Trophoblast cell (in vitro differentiated cells and primary cell): ENCODE measurements around the gene UBR3.
A peak's percentile ranks its signal among the peaks of the same experiment; 100 is the strongest.

Experiments
- DNase-seq, 2 donors: peaks; one replicate each; pipeline ENCODE4 v3.0.0-alpha.2; 2016
- H2AFZ ChIP-seq: 2 replicates; pipeline ENCODE4 v1.6.1; 2013; ENCODE audit warnings: low read length, moderate library complexity, mild to moderate bottlenecking; ENCODE audit not compliant: insufficient read depth, poor library complexity
- H2AK5ac ChIP-seq: 2 replicates; pipeline ENCODE4 v1.6.1; 2013; ENCODE audit warnings: mild to moderate bottlenecking, low read length
- H2BK120ac ChIP-seq: 2 replicates; pipeline ENCODE4 v1.6.1; 2013; ENCODE audit warnings: low read length, mild to moderate bottlenecking, moderate library complexity; ENCODE audit not compliant: insufficient read depth, poor library complexity
- H2BK12ac ChIP-seq: 2 replicates; pipeline ENCODE4 v1.6.1; 2013; ENCODE audit warnings: mild to moderate bottlenecking, low read length, moderate library complexity
- H2BK5ac ChIP-seq: 2 replicates; pipeline ENCODE4 v1.6.1; 2013; ENCODE audit warnings: low read length, low read depth, moderate library complexity, mild to moderate bottlenecking; ENCODE audit not compliant: poor library complexity
- H3K14ac ChIP-seq: 2 replicates; pipeline ENCODE4 v1.6.1; 2013; ENCODE audit warnings: mild to moderate bottlenecking, low read length
- H3K18ac ChIP-seq: 2 replicates; pipeline ENCODE4 v1.6.1; 2013; ENCODE audit warnings: mild to moderate bottlenecking, low read length
- H3K23ac ChIP-seq: 2 replicates; pipeline ENCODE4 v1.6.1; 2013; ENCODE audit warnings: low read length
- H3K27ac ChIP-seq: 2 replicates; pipeline ENCODE4 v1.5.1; 2013; ENCODE audit warnings: low read depth, mild to moderate bottlenecking, inconsistent platforms, low read length, moderate library complexity
- H3K27me3 ChIP-seq: 2 replicates; pipeline ENCODE4 v1.6.1; 2013; ENCODE audit warnings: inconsistent platforms, mild to moderate bottlenecking, low read length, moderate library complexity; ENCODE audit not compliant: insufficient read depth
- H3K36me3 ChIP-seq, 2 experiments: 1 replicate in 1 of 2; 2 replicates in 1 of 2; pipeline ENCODE4 v1.6.1; 2013; ENCODE audit warnings: low read length in 2 of 2, mild to moderate bottlenecking in 2 of 2, moderate library complexity in 1 of 2; ENCODE audit not compliant: insufficient read depth in 2 of 2, control insufficient read depth in 1 of 2
- H3K4ac ChIP-seq: 2 replicates; pipeline ENCODE4 v1.6.1; 2013; ENCODE audit warnings: low read depth, mild to moderate bottlenecking, low read length, moderate library complexity
- H3K4me1 ChIP-seq, 2 experiments: 1 replicate in 1 of 2; 2 replicates in 1 of 2; pipeline ENCODE4 v1.6.1; 2013; ENCODE audit warnings: low read length in 2 of 2, mild to moderate bottlenecking in 2 of 2, moderate library complexity in 1 of 2; ENCODE audit not compliant: insufficient read depth in 2 of 2, control insufficient read depth in 1 of 2
- H3K4me2 ChIP-seq: 2 replicates; pipeline ENCODE4 v1.6.1; 2013; ENCODE audit warnings: inconsistent platforms, mild to moderate bottlenecking, low read length, moderate library complexity
- H3K4me3 ChIP-seq: 2 replicates; pipeline ENCODE4 v1.5.1; 2013; ENCODE audit warnings: mild to moderate bottlenecking, low read depth, low read length, inconsistent platforms
- H3K79me1 ChIP-seq: one replicate; pipeline ENCODE4 v1.6.1; 2013; ENCODE audit warnings: low read length
- H3K79me2 ChIP-seq: 2 replicates; pipeline ENCODE4 v1.6.1; 2013; ENCODE audit warnings: low read length, mild to moderate bottlenecking; ENCODE audit not compliant: control insufficient read depth, insufficient read depth, poor library complexity
- H3K9ac ChIP-seq: 2 replicates; pipeline ENCODE4 v1.6.1; 2013; ENCODE audit warnings: mild to moderate bottlenecking, low read length
- H3K9me3 ChIP-seq: 2 replicates; pipeline ENCODE4 v1.6.1; 2013; ENCODE audit warnings: low read depth, mild to moderate bottlenecking, control low read depth, inconsistent platforms, low read length; ENCODE audit not compliant: insufficient read depth
- H4K12ac ChIP-seq: 2 replicates; pipeline ENCODE4 v1.6.1; 2013; ENCODE audit warnings: low read depth, mild to moderate bottlenecking, low read length, moderate library complexity
- H4K8ac ChIP-seq: 2 replicates; pipeline ENCODE4 v1.6.1; 2013; ENCODE audit warnings: low read depth, mild to moderate bottlenecking, low read length, moderate library complexity
- H4K91ac ChIP-seq: one replicate; pipeline ENCODE4 v1.6.1; 2013; ENCODE audit warnings: low read depth, mild to moderate bottlenecking, low read length, moderate library complexity
- WGBS: extraction: QIAGEN DNeasy Blood & Tissue Kit; methylation state at CpG from one replicate; pipeline ENCODE4 v1.1.7; 2013; ENCODE audit warnings: missing lambda C conversion rate; ENCODE audit not compliant: insufficient read length, insufficient coverage; ENCODE audit errors: extremely low coverage; 5-methylcytosine and 5-hydroxymethylcytosine counted together

Gene UBR3

DNA sequence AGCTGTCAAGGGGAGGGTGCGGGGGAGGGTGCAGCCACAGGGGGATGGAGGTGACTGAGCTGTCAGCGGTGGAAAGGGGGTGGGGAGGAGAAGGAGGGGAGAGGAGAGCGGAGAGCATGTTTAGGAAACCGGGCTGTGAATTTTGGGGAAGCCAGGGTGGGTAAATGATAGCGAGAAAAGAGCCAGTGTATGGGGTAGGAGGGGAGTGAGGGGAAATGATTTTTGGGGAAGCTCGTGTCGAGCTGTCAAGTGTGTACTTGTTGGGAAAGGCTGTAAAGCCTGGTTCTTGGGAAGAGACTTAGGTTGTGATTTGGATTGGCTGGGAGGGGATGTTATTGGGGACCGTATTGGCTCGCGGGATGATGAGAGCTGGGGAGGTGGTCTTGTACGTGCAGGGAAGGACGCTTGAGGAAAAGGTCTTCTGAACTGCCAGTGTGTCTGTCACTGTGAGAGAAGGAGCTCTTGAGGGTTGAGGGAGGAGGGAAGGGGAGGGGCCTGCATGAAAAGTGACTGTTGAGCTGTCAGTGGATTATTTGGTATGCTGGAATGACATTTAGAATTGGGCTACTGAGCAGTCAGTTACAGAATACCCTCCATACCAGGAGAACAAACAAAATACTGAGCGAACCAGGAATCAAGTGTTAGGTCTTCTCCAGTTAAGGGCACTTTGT is 1.0 kb downstream of the UBR3 start:
- peak overlapping the region; percentile 71 for H3K18ac ChIP-seq
- no peak overlapping the region for H2BK12ac ChIP-seq
- H3K36me3 ChIP-seq: no peaks in the 10 kb centered on the region
- DNase-seq: peak; percentile 55 to 69
- WGBS: no CpG with 5 or more reads among the region's 13 CpGs
- no peak overlapping the region for H4K8ac ChIP-seq
- H3K4me2 ChIP-seq: peak overlapping the region; percentile 96
- H3K9ac ChIP-seq: peak overlapping the region; percentile 88
- no peak overlapping the region for H3K23ac ChIP-seq
- H3K14ac ChIP-seq: no peak overlapping the region
- H3K27me3 ChIP-seq: no peaks in the 10 kb centered on the region
- no peak overlapping the region for H4K91ac ChIP-seq
- H2BK120ac ChIP-seq: no peak overlapping the region
- H2AFZ ChIP-seq: no peak overlapping the region
- H3K4me3 ChIP-seq: peak overlapping the region; percentile 96
- no peak overlapping the region for H2BK5ac ChIP-seq
- peaks cover 8% of the 10 kb centered on the region for H3K79me2 ChIP-seq
- no peak overlapping the region for H2AK5ac ChIP-seq
- H3K9me3 ChIP-seq: no peaks in the 10 kb centered on the region
- no peak overlapping the region for H4K12ac ChIP-seq
- H3K79me1 ChIP-seq: peaks cover 10% of the 10 kb centered on the region
- H3K4ac ChIP-seq: peak overlapping the region; percentile 28
- no peak overlapping the region for H3K27ac ChIP-seq
- peaks cover 0 to 3% of the 10 kb centered on the region in 2 experiments for H3K4me1 ChIP-seq

GRCh38 chr2:169834401-169834800 is 7.1 kb downstream of the UBR3 start:
- Histone ChIP-seq H3K9me3 (no peaks in the 10 kb centered on the region), H4K91ac (no peak overlapping the region), H3K27ac (no peak overlapping the region), H2BK5ac (no peak overlapping the region), H3K9ac (no peak overlapping the region), H3K4me2 (no peak overlapping the region), H2AK5ac (no peak overlapping the region), H3K14ac (no peak overlapping the region), H2BK120ac (no peak overlapping the region), H2BK12ac (no peak overlapping the region), H3K4ac (no peak overlapping the region), H3K4me1 (no peaks in the 10 kb centered on the region), H3K79me2 (peaks cover 2% of the 10 kb centered on the region), H3K23ac (no peak overlapping the region), H2AFZ (no peak overlapping the region), H4K8ac (no peak overlapping the region), H3K4me3 (no peak overlapping the region), H4K12ac (no peak overlapping the region), H3K18ac (no peak overlapping the region), H3K36me3 (no peaks in the 10 kb centered on the region), H3K79me1 (no peaks in the 10 kb centered on the region), H3K27me3 (no peaks in the 10 kb centered on the region)
- no CpG with 5 or more reads among the region's 1 CpG for WGBS
- no peak for DNase-seq

GRCh38 chr2:169838743-169839489 is 11.7 kb downstream of the UBR3 start:
- Histone ChIP-seq H2AFZ (no peak overlapping the region), H2AK5ac (no peak overlapping the region), H3K4me2 (no peak overlapping the region), H3K9ac (no peak overlapping the region), H3K9me3 (no peaks in the 10 kb centered on the region), H4K12ac (no peak overlapping the region), H4K8ac (no peak overlapping the region), H3K27ac (no peak overlapping the region), H2BK12ac (no peak overlapping the region), H2BK5ac (no peak overlapping the region), H3K79me1 (no peaks in the 10 kb centered on the region), H3K18ac (no peak overlapping the region), H3K4ac (no peak overlapping the region), H3K36me3 (peaks cover 0 to 2% of the 10 kb centered on the region in 2 experiments), H3K14ac (no peak overlapping the region), H3K4me1 (peaks cover 0 to 2% of the 10 kb centered on the region in 2 experiments), H3K79me2 (no peaks in the 10 kb centered on the region), H3K4me3 (no peak overlapping the region), H3K27me3 (no peaks in the 10 kb centered on the region), H2BK120ac (no peak overlapping the region), H4K91ac (no peak overlapping the region), H3K23ac (no peak overlapping the region)
- no peak for DNase-seq
- no CpG with 5 or more reads among the region's 2 CpGs for WGBS

GRCh38 chr2:169839954-169840746 is 12.9 kb downstream of the UBR3 start:
- no CpG with 5 or more reads among the region's 10 CpGs for WGBS
- Histone ChIP-seq H3K4me3 (no peak overlapping the region), H3K9me3 (no peaks in the 10 kb centered on the region), H3K14ac (no peak overlapping the region), H3K4me1 (peaks cover 0 to 2% of the 10 kb centered on the region in 2 experiments), H2AK5ac (no peak overlapping the region), H3K18ac (no peak overlapping the region), H3K79me1 (no peaks in the 10 kb centered on the region), H3K27ac (no peak overlapping the region), H3K4ac (no peak overlapping the region), H3K23ac (no peak overlapping the region), H4K8ac (no peak overlapping the region), H3K9ac (no peak overlapping the region), H2BK120ac (no peak overlapping the region), H4K12ac (no peak overlapping the region), H2BK5ac (no peak overlapping the region), H3K27me3 (no peaks in the 10 kb centered on the region), H3K36me3 (peaks cover 0 to 2% of the 10 kb centered on the region in 2 experiments), H3K4me2 (no peak overlapping the region), H2AFZ (no peak overlapping the region), H2BK12ac (no peak overlapping the region), H4K91ac (no peak overlapping the region), H3K79me2 (no peaks in the 10 kb centered on the region)
- DNase-seq: no peak
